ENCODE results near the gene DNAJC25. TPM values are rescaled to one million over a fixed set of nuclear protein-coding genes. Genes with fewer than 3 reads are reported as not detected.

Gene DNAJC25
- total and polyA plus RNA-seq, 2 experiments from 2014 or later = 8.4 to 8.9 TPM

GRCh38 chr9:111598733-111599091, 32.4 kb upstream of the DNAJC25 start:
- Mint-ChIP-seq H3K4me3 (peak overlapping the region; percentile 90), H3K36me3 (ENCODE audit: low read depth) (peaks cover 32% of the 10 kb centered on the region; the same call in 2 of the 3 replicates), H3K9me3 (no peaks in the 10 kb centered on the region; the same call in 2 of the 3 replicates), H3K4me1 (peaks cover 5% of the 10 kb centered on the region), H3K27me3 (ENCODE audit: insufficient read depth, low read depth, poor library complexity) (peaks cover 26% of the 10 kb centered on the region), H3K27ac (no peak overlapping the region)
- peaks cover 4% of the 10 kb centered on the region; the same call in 1 of the 2 replicates for H3K36me3 ChIP-seq (ENCODE audit: insufficient read depth)
- peak overlapping the region; percentile 64 for H2AFZ ChIP-seq
- peaks cover 24% of the 10 kb centered on the region for H3K27me3 ChIP-seq (ENCODE audit: insufficient read depth)
- H3F3A ChIP-seq (replicated peaks; ENCODE audit: low read depth) = no peaks in the 10 kb centered on the region
- H3K27ac ChIP-seq (ENCODE audit: low read depth) = no peak overlapping the region
- no peak for DNase-seq (ENCODE audit: low spot score)
- H3K9me2 ChIP-seq (ENCODE audit: insufficient read depth) = no peaks in the 10 kb centered on the region
- H3K4me3 ChIP-seq = peak overlapping the region; percentile 82
- TF ChIP-seq POLR2AphosphoS5 (IDR thresholded peaks at IDR 0.05; ENCODE audit: low read depth) = no peak
- no peak for TF ChIP-seq ZNF331 (CRISPR knock-in tag; IDR thresholded peaks at IDR 0.05; ENCODE audit: low read depth)
- TF ChIP-seq REST (IDR thresholded peaks at IDR 0.05; ENCODE audit: unreplicated experiment) = no peak
- no peak for TF ChIP-seq STAT1 (IDR thresholded peaks at IDR 0.05; ENCODE audit: unreplicated experiment)
- TF ChIP-seq, protein P1, sequence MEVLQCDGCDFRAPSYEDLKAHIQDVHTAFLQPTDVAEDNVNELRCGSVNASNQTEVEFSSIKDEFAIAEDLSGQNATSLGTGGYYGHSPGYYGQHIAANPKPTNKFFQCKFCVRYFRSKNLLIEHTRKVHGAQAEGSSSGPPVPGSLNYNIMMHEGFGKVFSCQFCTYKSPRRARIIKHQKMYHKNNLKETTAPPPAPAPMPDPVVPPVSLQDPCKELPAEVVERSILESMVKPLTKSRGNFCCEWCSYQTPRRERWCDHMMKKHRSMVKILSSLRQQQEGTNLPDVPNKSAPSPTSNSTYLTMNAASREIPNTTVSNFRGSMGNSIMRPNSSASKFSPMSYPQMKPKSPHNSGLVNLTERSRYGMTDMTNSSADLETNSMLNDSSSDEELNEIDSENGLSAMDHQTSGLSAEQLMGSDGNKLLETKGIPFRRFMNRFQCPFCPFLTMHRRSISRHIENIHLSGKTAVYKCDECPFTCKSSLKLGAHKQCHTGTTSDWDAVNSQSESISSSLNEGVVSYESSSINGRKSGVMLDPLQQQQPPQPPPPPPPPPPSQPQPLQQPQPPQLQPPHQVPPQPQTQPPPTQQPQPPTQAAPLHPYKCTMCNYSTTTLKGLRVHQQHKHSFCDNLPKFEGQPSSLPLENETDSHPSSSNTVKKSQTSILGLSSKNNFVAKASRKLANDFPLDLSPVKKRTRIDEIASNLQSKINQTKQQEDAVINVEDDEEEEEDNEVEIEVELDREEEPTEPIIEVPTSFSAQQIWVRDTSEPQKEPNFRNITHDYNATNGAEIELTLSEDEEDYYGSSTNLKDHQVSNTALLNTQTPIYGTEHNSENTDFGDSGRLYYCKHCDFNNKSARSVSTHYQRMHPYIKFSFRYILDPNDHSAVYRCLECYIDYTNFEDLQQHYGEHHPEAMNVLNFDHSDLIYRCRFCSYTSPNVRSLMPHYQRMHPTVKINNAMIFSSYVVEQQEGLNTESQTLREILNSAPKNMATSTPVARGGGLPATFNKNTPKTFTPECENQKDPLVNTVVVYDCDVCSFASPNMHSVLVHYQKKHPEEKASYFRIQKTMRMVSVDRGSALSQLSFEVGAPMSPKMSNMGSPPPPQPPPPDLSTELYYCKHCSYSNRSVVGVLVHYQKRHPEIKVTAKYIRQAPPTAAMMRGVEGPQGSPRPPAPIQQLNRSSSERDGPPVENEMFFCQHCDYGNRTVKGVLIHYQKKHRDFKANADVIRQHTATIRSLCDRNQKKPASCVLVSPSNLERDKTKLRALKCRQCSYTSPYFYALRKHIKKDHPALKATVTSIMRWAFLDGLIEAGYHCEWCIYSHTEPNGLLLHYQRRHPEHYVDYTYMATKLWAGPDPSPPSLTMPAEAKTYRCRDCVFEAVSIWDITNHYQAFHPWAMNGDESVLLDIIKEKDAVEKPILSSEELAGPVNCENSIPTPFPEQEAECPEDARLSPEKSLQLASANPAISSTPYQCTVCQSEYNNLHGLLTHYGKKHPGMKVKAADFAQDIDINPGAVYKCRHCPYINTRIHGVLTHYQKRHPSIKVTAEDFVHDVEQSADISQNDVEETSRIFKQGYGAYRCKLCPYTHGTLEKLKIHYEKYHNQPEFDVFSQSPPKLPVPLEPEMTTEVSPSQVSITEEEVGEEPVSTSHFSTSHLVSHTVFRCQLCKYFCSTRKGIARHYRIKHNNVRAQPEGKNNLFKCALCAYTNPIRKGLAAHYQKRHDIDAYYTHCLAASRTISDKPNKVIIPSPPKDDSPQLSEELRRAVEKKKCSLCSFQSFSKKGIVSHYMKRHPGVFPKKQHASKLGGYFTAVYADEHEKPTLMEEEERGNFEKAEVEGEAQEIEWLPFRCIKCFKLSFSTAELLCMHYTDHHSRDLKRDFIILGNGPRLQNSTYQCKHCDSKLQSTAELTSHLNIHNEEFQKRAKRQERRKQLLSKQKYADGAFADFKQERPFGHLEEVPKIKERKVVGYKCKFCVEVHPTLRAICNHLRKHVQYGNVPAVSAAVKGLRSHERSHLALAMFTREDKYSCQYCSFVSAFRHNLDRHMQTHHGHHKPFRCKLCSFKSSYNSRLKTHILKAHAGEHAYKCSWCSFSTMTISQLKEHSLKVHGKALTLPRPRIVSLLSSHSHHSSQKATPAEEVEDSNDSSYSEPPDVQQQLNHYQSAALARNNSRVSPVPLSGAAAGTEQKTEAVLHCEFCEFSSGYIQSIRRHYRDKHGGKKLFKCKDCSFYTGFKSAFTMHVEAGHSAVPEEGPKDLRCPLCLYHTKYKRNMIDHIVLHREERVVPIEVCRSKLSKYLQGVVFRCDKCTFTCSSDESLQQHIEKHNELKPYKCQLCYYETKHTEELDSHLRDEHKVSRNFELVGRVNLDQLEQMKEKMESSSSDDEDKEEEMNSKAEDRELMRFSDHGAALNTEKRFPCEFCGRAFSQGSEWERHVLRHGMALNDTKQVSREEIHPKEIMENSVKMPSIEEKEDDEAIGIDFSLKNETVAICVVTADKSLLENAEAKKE (CRISPR knock-in tag; IDR thresholded peaks at IDR 0.05) = no peak
- TF ChIP-seq EZH2 (IDR thresholded peaks at IDR 0.05; ENCODE audit: low read depth, unreplicated experiment) = no peak
- TF ChIP-seq EZH2phosphoT487 (IDR thresholded peaks at IDR 0.05; ENCODE audit: unreplicated experiment) = no peak
- no peak for TF ChIP-seq JUNB (IDR thresholded peaks at IDR 0.05; ENCODE audit: unreplicated experiment)
- no peak for TF ChIP-seq ZNF114 (CRISPR knock-in tag; IDR thresholded peaks at IDR 0.05)
- no peak for TF ChIP-seq CTCF (conservative IDR thresholded peaks at IDR 0.05; ENCODE audit: low read depth in 2 of 2)
- TF ChIP-seq NANOG (IDR thresholded peaks at IDR 0.05; ENCODE audit: borderline replicate concordance) = no peak
- TF ChIP-seq ETS1 (IDR thresholded peaks at IDR 0.05) = no peak
- no peak for TF ChIP-seq CREB1 (CRISPR knock-in tag; IDR thresholded peaks at IDR 0.05; ENCODE audit: low read depth)
- no peaks in the 10 kb centered on the region; the same call in 1 of the 2 replicates for H3K4me1 ChIP-seq (ENCODE audit: insufficient read depth)
- H3K4me2 ChIP-seq = peak overlapping the region; percentile 76
- ATAC-seq = peak; percentile 7
- H4K20me1 ChIP-seq (replicated peaks; ENCODE audit: insufficient read depth) = no peaks in the 10 kb centered on the region
- H3K79me2 ChIP-seq (replicated peaks; ENCODE audit: insufficient read depth) = no peaks in the 10 kb centered on the region

All from GM23338 (cell line).